NT2/D1 (cell line): ENCODE data around the gene CEACAM16.

Experiments
- SUZ12 ChIP-seq: IDR thresholded peaks from 2 replicates; pipeline ENCODE4 v1.6.1; 2011; ENCODE audit not compliant: insufficient read length, insufficient read depth; ENCODE audit errors: extremely low read depth
- YY1 ChIP-seq: IDR thresholded peaks from 2 replicates; pipeline ENCODE4 v1.6.1; 2011; ENCODE audit not compliant: insufficient read length, insufficient read depth
- ZNF274 ChIP-seq: IDR thresholded peaks from 2 replicates; pipeline ENCODE4 v1.6.1; 2011; ENCODE audit warnings: mild to moderate bottlenecking, low read depth, low read length

DNA sequence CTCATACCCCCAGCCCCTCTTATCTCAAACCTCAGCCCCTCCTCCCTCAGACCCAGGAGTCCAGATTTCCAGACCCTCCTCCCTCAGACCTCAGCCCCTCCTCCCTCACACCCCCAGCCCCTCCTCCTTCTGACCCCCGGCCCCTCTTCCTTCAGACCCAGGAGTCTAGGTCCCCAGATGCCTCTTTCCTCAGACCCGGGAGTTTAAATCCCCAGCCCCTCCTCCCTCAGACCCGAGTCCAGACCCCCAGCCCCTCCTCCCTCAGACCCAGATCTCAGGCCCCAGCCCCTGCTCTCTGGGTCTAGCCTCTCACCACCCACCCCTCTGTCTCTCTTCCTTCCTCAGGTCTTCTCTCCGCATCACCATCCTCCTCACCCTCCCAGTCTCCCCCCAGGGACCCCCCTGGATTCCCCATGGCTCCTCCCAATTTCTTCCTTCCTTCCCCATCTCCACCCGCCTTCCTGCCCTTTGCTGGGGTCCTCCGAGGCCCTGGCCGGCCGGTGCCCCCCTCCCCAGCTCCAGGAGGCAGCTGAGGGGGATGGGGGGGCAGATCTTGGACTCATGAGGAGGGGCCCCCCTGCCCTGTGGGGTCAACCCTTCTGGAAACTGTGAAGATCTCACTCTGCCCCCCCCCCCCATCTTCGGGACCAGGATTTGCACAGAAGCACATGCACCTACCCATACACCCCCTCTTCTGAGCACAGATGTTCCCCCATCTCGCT, 60.3 kb downstream of the CEACAM16 start:
- no peak for TF ChIP-seq YY1
- TF ChIP-seq ZNF274, result no peak
- TF ChIP-seq SUZ12, result no peak
